NB4 (cell line): ENCODE measurements around the gene ROBO1.

Experiments used
- DNase-seq: peaks from one replicate; pipeline ENCODE4 v3.0.0; 2010; ENCODE audit warnings: low read depth
- H3K4me3 ChIP-seq: one replicate; pipeline ENCODE4 v1.5.1; 2011; ENCODE audit warnings: mild to moderate bottlenecking, low read depth, low read length, moderate library complexity
- MYC ChIP-seq: IDR thresholded peaks from 2 replicates; pipeline ENCODE4 v1.6.1; 2011; ENCODE audit warnings: low read depth, low read length
- POLR2A ChIP-seq: IDR thresholded peaks from 2 replicates; pipeline ENCODE4 v1.6.1; 2011; ENCODE audit warnings: mild to moderate bottlenecking; ENCODE audit not compliant: insufficient read length; ENCODE audit errors: extremely low read depth
- TF ChIP-seq, protein P1 (sequence below): IDR thresholded peaks from one replicate; pipeline ENCODE4 v1.5.1; 2012; ENCODE audit warnings: low read depth, low read length
- TF ChIP-seq, protein P2 (sequence below): IDR thresholded peaks from 2 replicates; pipeline ENCODE4 v1.6.1; 2011; ENCODE audit warnings: low read depth, low read length

ROBO1 gene

GRCh38 chr3:78809966-78810365, 957.8 kb downstream of the ROBO1 start:
- no peak overlapping the region for H3K4me3 ChIP-seq
- TF ChIP-seq, protein P1, sequence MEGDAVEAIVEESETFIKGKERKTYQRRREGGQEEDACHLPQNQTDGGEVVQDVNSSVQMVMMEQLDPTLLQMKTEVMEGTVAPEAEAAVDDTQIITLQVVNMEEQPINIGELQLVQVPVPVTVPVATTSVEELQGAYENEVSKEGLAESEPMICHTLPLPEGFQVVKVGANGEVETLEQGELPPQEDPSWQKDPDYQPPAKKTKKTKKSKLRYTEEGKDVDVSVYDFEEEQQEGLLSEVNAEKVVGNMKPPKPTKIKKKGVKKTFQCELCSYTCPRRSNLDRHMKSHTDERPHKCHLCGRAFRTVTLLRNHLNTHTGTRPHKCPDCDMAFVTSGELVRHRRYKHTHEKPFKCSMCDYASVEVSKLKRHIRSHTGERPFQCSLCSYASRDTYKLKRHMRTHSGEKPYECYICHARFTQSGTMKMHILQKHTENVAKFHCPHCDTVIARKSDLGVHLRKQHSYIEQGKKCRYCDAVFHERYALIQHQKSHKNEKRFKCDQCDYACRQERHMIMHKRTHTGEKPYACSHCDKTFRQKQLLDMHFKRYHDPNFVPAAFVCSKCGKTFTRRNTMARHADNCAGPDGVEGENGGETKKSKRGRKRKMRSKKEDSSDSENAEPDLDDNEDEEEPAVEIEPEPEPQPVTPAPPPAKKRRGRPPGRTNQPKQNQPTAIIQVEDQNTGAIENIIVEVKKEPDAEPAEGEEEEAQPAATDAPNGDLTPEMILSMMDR = no peak
- TF ChIP-seq POLR2A = no peak
- TF ChIP-seq, protein P2, sequence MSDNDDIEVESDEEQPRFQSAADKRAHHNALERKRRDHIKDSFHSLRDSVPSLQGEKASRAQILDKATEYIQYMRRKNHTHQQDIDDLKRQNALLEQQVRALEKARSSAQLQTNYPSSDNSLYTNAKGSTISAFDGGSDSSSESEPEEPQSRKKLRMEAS = no peak
- no peak for TF ChIP-seq MYC
- no peak for DNase-seq

DNA sequence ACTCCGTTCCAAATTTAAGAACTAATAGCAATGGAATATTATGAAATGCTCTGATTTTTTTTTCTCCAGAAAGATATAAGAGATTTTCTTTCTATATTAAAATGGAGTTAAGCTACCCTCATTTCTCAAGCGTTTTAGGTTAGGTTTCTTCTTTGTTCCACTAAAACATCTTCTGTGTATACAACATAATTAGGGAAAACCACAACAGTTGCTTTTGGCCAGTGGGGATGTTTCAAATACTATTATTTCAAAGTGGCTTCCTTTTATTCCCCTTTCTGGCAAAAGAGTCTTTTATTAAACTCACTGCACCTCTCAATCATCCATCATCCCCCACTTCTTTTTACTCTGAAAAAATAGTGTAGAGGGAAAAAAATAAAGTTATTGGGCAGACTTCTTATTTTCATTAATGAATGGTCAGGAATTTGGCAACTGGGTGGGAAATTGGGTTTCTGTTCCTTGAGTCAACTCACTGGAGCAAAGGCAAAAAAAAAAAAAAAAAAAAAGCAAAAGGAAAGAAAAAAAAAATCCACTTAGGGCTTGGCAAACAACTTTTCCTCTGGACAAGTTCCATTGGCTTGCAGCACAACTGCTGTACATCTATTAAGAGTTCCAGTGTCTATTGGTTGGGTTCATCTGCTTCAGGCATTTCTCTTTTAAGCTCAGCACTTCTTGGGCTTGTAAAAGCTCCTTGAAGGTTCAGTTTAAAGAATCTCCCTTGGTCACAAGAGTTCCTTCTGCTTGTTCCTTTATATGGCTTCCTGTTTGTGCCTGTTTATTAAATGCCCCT, 963.4 kb downstream of the ROBO1 start:
- no peak for TF ChIP-seq POLR2A
- TF ChIP-seq, protein P2 = no peak
- no peak for TF ChIP-seq MYC
- TF ChIP-seq, protein P1 = no peak
- no peak for DNase-seq
- no peak overlapping the region for H3K4me3 ChIP-seq

DNA sequence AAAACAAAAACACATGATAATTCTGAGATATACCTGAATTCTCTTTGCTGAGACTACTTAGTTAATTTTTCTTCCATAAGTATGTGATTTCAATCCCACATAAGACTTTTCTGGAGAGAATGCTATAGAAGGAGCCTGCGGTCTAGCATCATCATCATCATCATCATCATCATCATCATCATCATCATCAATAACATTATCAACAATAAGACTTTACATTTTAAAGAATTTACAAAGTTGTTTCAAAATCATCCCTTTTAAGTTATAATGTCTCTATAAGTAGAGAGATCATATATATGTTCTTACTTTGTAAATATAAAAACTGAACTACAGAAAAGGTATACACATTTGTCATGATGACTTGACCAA, 965.3 kb downstream of the ROBO1 start:
- H3K4me3 ChIP-seq = no peak overlapping the region
- no peak for DNase-seq
- TF ChIP-seq POLR2A (no peak), MYC (no peak)
- TF ChIP-seq, protein P1 = no peak
- TF ChIP-seq, protein P2 = no peak

DNA sequence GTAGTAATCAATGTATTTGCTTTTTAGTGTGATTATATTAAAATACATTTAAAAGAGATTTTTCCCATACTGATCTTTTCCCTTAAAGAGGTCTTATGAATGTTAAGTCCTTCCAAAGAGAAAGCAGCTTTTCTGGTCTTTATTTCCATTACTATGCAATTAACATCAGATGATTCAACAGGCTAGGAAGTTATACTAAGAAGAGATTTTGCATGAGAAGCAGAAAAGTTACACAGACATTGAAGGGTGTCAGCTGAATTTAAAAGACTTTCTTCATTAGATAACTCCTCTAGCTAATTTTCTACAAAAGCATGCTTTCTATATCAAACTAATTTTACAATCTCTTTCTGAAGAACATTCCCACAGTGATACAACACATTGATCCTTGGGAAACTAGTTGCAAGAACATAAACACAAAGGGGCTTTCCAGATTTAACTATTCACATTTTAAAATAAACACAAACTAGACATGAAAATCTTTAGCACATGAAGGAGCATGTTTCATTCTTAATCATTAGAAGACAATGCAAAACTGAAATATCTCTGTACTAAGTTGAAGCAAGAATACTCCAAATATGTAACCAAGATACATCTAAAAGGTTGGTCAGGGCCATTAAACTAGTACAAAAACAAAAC, 965.8 kb downstream of the ROBO1 start:
- no peak for DNase-seq
- TF ChIP-seq, protein P2 = no peak
- no peak for TF ChIP-seq MYC
- TF ChIP-seq, protein P1 = no peak
- TF ChIP-seq POLR2A = no peak
- no peak overlapping the region for H3K4me3 ChIP-seq

GRCh38 chr3:78799681-78800080, 968.1 kb downstream of the ROBO1 start:
- DNase-seq = no peak
- TF ChIP-seq POLR2A = no peak
- no peak for TF ChIP-seq MYC
- TF ChIP-seq, protein P2 = no peak
- TF ChIP-seq, protein P1 = no peak
- no peak overlapping the region for H3K4me3 ChIP-seq
